ENCODE measurements around the gene IL12RB2.

DNA sequence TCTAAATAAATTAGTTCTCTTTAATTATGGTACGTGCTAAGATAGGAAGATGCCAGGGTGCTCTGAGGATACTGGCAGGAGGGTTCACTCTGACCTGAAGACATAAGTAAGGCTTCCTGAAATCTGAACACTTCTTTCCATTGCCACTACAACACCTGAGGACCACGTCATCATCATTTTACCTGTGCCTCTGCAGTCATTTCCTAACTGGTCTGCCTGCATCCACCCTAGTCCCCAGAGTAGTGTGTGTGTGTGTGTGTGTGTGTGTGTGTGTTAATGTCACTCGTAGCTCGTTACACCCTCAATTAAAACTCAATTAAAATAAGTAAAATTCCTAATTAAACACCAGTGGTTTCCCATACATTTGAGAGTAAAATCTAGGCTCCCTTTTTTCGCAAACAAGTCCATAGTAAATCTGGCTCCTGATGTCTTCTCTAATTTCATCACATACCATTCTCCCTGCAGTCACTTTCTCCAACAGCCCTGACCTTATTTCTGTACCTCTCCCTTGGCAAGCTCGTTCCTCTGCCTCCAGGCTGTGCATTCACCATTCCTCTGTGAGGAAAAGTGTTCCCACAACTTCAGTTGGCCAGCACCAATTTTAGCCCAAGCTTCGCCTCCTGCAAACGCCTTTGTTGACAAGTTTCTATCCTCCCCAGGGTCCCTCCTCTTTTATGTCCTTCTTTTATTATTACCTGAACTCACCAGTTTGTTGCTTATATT, 8.7 kb downstream of the IL12RB2 start:
- TF ChIP-seq ZBTB1 (tag by site-specific recombination; IDR thresholded peaks at IDR 0.05) (no peak), ZNF175 (tag by site-specific recombination; IDR thresholded peaks at IDR 0.05) (no peak)
- TF ChIP-seq, protein P1, sequence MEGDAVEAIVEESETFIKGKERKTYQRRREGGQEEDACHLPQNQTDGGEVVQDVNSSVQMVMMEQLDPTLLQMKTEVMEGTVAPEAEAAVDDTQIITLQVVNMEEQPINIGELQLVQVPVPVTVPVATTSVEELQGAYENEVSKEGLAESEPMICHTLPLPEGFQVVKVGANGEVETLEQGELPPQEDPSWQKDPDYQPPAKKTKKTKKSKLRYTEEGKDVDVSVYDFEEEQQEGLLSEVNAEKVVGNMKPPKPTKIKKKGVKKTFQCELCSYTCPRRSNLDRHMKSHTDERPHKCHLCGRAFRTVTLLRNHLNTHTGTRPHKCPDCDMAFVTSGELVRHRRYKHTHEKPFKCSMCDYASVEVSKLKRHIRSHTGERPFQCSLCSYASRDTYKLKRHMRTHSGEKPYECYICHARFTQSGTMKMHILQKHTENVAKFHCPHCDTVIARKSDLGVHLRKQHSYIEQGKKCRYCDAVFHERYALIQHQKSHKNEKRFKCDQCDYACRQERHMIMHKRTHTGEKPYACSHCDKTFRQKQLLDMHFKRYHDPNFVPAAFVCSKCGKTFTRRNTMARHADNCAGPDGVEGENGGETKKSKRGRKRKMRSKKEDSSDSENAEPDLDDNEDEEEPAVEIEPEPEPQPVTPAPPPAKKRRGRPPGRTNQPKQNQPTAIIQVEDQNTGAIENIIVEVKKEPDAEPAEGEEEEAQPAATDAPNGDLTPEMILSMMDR (tag by site-specific recombination; IDR thresholded peaks at IDR 0.05) = no peak

Measured in HEK293 (cell line).